PFSK-1 (cell line): Measurements from ENCODE around the gene AMIGO3.

Experiments used
- FOXP2 ChIP-seq: optimal IDR thresholded peaks from 2 replicates; pipeline ENCODE3; 2011; ENCODE audit warnings: borderline replicate concordance, control low read depth, inconsistent platforms; ENCODE audit not compliant: insufficient read depth; ENCODE audit errors: extremely low read length, extremely low read depth
- POLR2AphosphoS5 ChIP-seq: IDR thresholded peaks from 2 replicates; pipeline ENCODE4 v1.6.1; 2012; ENCODE audit warnings: low read depth, mild to moderate bottlenecking, control low read depth, low read length, moderate library complexity
- REST ChIP-seq, 2 experiments: IDR thresholded peaks; 2 replicates each; pipeline versions ENCODE4 v1.6.1 to v1.8.0; 2011 to 2012; ENCODE audit warnings: low read depth in 2 of 2, low read length in 2 of 2, control low read depth in 1 of 2, inconsistent platforms in 1 of 2, mild to moderate bottlenecking in 1 of 2, moderate library complexity in 1 of 2; ENCODE audit not compliant: insufficient read depth in 1 of 2
- SIN3A ChIP-seq: IDR thresholded peaks from 2 replicates; pipeline ENCODE4 v1.6.1; 2012; ENCODE audit warnings: mild to moderate bottlenecking, low read length, moderate library complexity, borderline replicate concordance; ENCODE audit not compliant: insufficient read depth
- TAF1 ChIP-seq: IDR thresholded peaks from 2 replicates; pipeline ENCODE4 v1.6.1; 2012; ENCODE audit warnings: low read length, control low read depth, borderline replicate concordance; ENCODE audit not compliant: insufficient read depth

Gene AMIGO3

DNA sequence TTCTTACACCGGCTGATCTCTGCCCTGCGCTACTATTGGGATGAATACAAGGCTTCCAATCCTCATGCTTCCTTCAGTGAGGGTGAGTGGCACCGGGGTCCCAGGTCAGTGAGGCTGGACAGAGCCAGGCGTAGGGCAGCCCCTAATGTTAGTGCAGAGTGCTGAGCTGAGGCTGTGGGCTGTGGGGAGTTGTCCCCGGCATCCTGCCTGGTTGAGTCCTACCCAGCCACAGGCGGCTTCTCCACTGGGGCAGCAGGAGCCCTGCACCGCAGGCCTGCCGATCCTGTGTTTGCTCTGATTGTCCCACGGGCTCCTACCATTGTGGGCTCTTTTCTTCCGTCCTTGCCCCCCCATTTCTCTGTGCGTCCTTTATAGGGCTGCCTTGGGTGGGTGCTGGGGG is 16.8 kb downstream of the AMIGO3 start:
- TF ChIP-seq POLR2AphosphoS5: no peak
- TF ChIP-seq FOXP2: no peak
- no peak for TF ChIP-seq TAF1
- no peak for TF ChIP-seq REST (IDR thresholded peaks at IDR 0.05; ENCODE audit: insufficient read depth in 1 of 2, low read depth in 2 of 2, low read length in 2 of 2)
- no peak for TF ChIP-seq SIN3A

DNA sequence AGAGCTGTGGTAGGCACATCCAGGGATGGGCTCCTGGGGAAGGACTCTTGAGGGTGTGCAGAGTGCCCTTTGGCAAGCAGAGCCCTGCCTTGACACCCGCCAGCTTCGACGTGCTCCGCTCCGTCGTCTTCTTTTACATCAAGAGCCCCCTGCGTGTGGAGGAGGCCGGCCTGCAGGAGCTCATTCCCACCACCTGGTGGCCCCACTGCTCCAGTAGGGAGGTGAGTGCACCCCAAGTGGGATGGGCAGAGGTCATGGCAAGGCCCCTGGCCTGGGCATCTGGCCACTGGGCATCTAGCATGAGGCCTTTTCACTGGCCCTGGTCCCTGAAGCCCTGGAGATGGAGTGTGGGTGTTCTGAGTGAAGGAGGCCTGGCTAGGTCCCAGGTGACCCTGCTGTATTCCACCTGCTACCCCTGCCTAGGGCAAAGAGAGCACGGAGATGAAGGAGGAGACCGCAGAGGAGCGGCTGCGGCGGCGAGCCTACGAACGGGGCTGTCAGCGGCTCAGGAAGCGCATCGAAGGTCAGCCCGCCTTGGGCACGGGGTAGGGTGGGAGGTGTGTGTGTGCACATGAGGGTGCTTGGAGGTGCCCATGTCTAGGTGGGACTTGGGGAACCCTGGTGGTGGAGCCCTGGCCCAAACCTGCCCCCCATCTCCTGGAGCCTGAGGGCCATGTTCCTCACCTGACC is 18.0 kb downstream of the AMIGO3 start:
- no peak for TF ChIP-seq TAF1

- TF ChIP-seq SIN3A (no peak), REST (IDR thresholded peaks at IDR 0.05; ENCODE audit: insufficient read depth in 1 of 2, low read depth in 2 of 2, low read length in 2 of 2) (no peak), TAF1 (no peak), POLR2AphosphoS5 (no peak), FOXP2 (no peak)
These were observed 18.9 kb downstream of the AMIGO3 start for GRCh38 chr3:49700453-49701128.

GRCh38 chr3:49700014-49700413 is 19.5 kb downstream of the AMIGO3 start:
- no peak for TF ChIP-seq FOXP2
- TF ChIP-seq SIN3A: no peak
- no peak for TF ChIP-seq POLR2AphosphoS5
- no peak for TF ChIP-seq TAF1
- TF ChIP-seq REST (IDR thresholded peaks at IDR 0.05; ENCODE audit: insufficient read depth in 1 of 2, low read depth in 2 of 2, low read length in 2 of 2): no peak

DNA sequence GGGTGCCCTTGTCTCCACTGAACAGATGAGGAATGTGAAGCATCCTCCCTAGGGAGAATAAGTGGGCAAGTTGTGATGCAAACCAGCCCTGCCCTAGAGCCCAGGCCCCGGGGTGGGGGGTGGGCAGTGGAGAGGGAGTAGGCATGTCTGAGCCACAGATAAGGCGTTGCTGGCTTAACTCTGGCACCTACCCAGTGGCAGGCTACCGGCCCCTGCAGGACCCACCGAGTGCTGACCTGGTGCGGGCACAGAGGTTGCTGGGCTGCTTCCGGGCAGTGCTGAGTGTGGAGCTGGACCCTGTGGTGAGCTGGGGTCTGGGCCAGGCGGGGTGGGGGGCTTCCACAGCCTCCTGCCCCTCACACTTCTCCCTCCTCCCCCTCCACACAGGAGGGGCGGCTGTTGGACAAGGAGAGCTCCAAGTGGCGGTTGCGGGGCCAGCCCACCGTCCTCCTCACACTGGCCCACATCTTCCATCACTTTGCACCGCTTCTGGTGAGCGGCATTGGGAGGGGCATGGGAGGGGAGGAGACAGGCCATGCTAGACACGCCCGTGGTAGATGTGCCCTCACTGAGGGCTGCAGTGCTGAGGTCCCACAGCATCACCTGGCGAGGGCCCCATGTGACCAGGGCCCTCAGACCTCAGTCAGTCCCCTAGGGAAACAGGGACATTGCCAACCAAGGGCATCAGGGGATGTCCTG is 20.1 kb downstream of the AMIGO3 start:
- TF ChIP-seq SIN3A (no peak), TAF1 (no peak), FOXP2 (no peak), REST (IDR thresholded peaks at IDR 0.05; ENCODE audit: insufficient read depth in 1 of 2, low read depth in 2 of 2, low read length in 2 of 2) (no peak), POLR2AphosphoS5 (no peak)
